ENCODE measurements around the gene LKAAEAR1. TPM values are rescaled to one million over a fixed set of nuclear protein-coding genes. Genes with fewer than 3 reads are reported as not detected.
A peak's percentile ranks its signal among the peaks of the same experiment; 100 is the strongest.

Gene LKAAEAR1
- total and polyA plus RNA-seq, 2 of the 13 experiments (the other 11 are each of a cell fraction or from before 2014, with no cell fraction given): not detected

GRCh38 chr20:64040231-64041039 is 43.8 kb downstream of the LKAAEAR1 start (continued):
- no peak for TF ChIP-seq SP1 (IDR thresholded peaks at IDR 0.05)
- no peak for TF ChIP-seq SP1 (CRISPR knock-in tag; IDR thresholded peaks at IDR 0.05)
- no peak for TF ChIP-seq HMG20B (CRISPR knock-in tag; conservative IDR thresholded peaks at IDR 0.05)
- TF ChIP-seq ZNF350 (CRISPR knock-in tag; IDR thresholded peaks at IDR 0.05; ENCODE audit: borderline replicate concordance, low read depth): no peak; the same call in 1 of the 2 replicates
- no peak; the same call in 1 of the 2 replicates for TF ChIP-seq ZNF451 (CRISPR knock-in tag; IDR thresholded peaks at IDR 0.05)
- no peak for TF ChIP-seq NKX3-1 (CRISPR knock-in tag; IDR thresholded peaks at IDR 0.05)
- peak; percentile 15; the same call in 1 of the 2 replicates for TF ChIP-seq ZNF124 (CRISPR knock-in tag; IDR thresholded peaks at IDR 0.05)
- TF ChIP-seq ELF1 (CRISPR knock-in tag; IDR thresholded peaks at IDR 0.05): no peak; the same call in 1 of the 2 replicates
- TF ChIP-seq TOPORS (CRISPR knock-in tag; IDR thresholded peaks at IDR 0.05): no peak
- TF ChIP-seq ETS1 (CRISPR knock-in tag; IDR thresholded peaks at IDR 0.05): no peak
- no peak for TF ChIP-seq ZSCAN29 (CRISPR knock-in tag; conservative IDR thresholded peaks at IDR 0.05)
- TF ChIP-seq ZNF562 (CRISPR knock-in tag; IDR thresholded peaks at IDR 0.05; ENCODE audit: borderline replicate concordance): no peak
- 0 out of 2 replicates have a peak, but pooled peaks have one; percentile 57 for TF ChIP-seq ZNF740 (CRISPR knock-in tag; IDR thresholded peaks at IDR 0.05)
- TF ChIP-seq RFX1 (IDR thresholded peaks at IDR 0.05): no peak
- peak; percentile 92; the same call in 1 of the 2 replicates for TF ChIP-seq PAF1 (CRISPR knock-in tag; IDR thresholded peaks at IDR 0.05)
- TF ChIP-seq SPEN (CRISPR knock-in tag; IDR thresholded peaks at IDR 0.05; ENCODE audit: low read depth): no peak
- peak; percentile 65; the same call in 1 of the 2 replicates for TF ChIP-seq NR2F6 (IDR thresholded peaks at IDR 0.05)
- TF ChIP-seq NR2F6 (CRISPR knock-in tag; IDR thresholded peaks at IDR 0.05): peak; percentile 58
- no peak for TF ChIP-seq ZNF337 (CRISPR knock-in tag; IDR thresholded peaks at IDR 0.05; ENCODE audit: borderline replicate concordance, low read depth)
- TF ChIP-seq ZGPAT (CRISPR knock-in tag; IDR thresholded peaks at IDR 0.05): no peak; the same call in 1 of the 2 replicates
- no peak; the same call in 1 of the 2 replicates for TF ChIP-seq NFIC (IDR thresholded peaks at IDR 0.05; ENCODE audit: low read length)
- no peak for TF ChIP-seq ELF3 (CRISPR knock-in tag; IDR thresholded peaks at IDR 0.05)
- TF ChIP-seq ZNF784 (CRISPR knock-in tag; IDR thresholded peaks at IDR 0.05; ENCODE audit: borderline replicate concordance): no peak
- TF ChIP-seq ZNF10 (CRISPR knock-in tag; IDR thresholded peaks at IDR 0.05; ENCODE audit: borderline replicate concordance, low read depth): no peak
- TF ChIP-seq ATF7-NPFF (CRISPR knock-in tag; IDR thresholded peaks at IDR 0.05; ENCODE audit: low read depth): no peak
- peak; percentile 74; the same call in 1 of the 2 replicates for TF ChIP-seq NCOA1 (CRISPR knock-in tag; IDR thresholded peaks at IDR 0.05)
- TF ChIP-seq AGO2 (optimal IDR thresholded peaks at IDR 0.05; ENCODE audit: low read depth, low read length): peak; percentile 99
- TF ChIP-seq TEAD2 (CRISPR knock-in tag; IDR thresholded peaks at IDR 0.05): no peak
- TF ChIP-seq CHD2 (IDR thresholded peaks at IDR 0.05; ENCODE audit: low read depth, low read length): no peak
- TF ChIP-seq ZNF670 (CRISPR knock-in tag; IDR thresholded peaks at IDR 0.05; ENCODE audit: borderline replicate concordance): no peak

All from HepG2 (cell line).